GM21825 (cell line): ENCODE data around the gene RAD9A.
A peak's percentile ranks its signal among the peaks of the same experiment; 100 is the strongest.
"Not testable (repeated sequence)": the region's sequence is repeated elsewhere in the genome, so short reads cannot be mapped to it uniquely, and the experiment has no call there.

ENCODE experiments used
- ATAC-seq: cut with Tn5 transposase; IDR thresholded peaks from one replicate; pipeline ENCODE4 v1.9.1; 2021; ENCODE audit warnings: mild to moderate bottlenecking, moderate library complexity; ENCODE audit not compliant: unreplicated experiment

Gene RAD9A

GRCh38 chr11:67421430-67422031 lies 29.7 kb downstream of the RAD9A start:
- no peak for ATAC-seq

GRCh38 chr11:67422891-67423290 lies 31.1 kb downstream of the RAD9A start:
- ATAC-seq, result no peak

- ATAC-seq, result no peak
These were observed 31.7 kb downstream of the RAD9A start for GRCh38 chr11:67423466-67423865.

- no peak for ATAC-seq
These were observed 32.3 kb downstream of the RAD9A start for GRCh38 chr11:67423891-67424613.

GRCh38 chr11:67427364-67427859 lies 35.6 kb downstream of the RAD9A start:
- ATAC-seq, result not testable (repeated sequence)

- ATAC-seq, result peak; percentile 82
These were observed 36.5 kb downstream of the RAD9A start, which contains the start of gene RPS6KB2 for GRCh38 chr11:67428052-67429001. Gene RPS6KB2 (plus strand): TSS chr11:67428494. CDS start chr11:67428546, 52 bp downstream.

- no peak for ATAC-seq
These were observed 37.4 kb downstream of the RAD9A start for GRCh38 chr11:67429038-67429668.

GRCh38 chr11:67429722-67430121 lies 37.9 kb downstream of the RAD9A start:
- no peak for ATAC-seq

- no peak for ATAC-seq
These were observed 39.8 kb downstream of the RAD9A start for GRCh38 chr11:67431346-67432249.

GRCh38 chr11:67432655-67433349 lies 41.0 kb downstream of the RAD9A start:
- no peak for ATAC-seq

- ATAC-seq, result no peak
These were observed 42.0 kb downstream of the RAD9A start for GRCh38 chr11:67433536-67434394.

- no peak for ATAC-seq
These were observed 42.7 kb downstream of the RAD9A start for GRCh38 chr11:67434395-67434881.

- ATAC-seq, result no peak
These were observed 43.4 kb downstream of the RAD9A start for GRCh38 chr11:67435031-67435726.

GRCh38 chr11:67435727-67436458 lies 44.1 kb downstream of the RAD9A start:
- no peak for ATAC-seq

- no peak for ATAC-seq
These were observed 44.8 kb downstream of the RAD9A start for GRCh38 chr11:67436459-67437081.

GRCh38 chr11:67437082-67437808 lies 45.5 kb downstream of the RAD9A start, which contains the start of gene PTPRCAP:
Gene PTPRCAP (minus strand): TSS chr11:67437682. CDS start chr11:67437619, 63 bp downstream.
- no peak for ATAC-seq
